HG03469 (cell line): ENCODE results near the gene GALNT16.
"Not testable (repeated sequence)": the region's sequence is repeated elsewhere in the genome, so short reads cannot be mapped to it uniquely, and the experiment has no call there.

Source experiments
- ATAC-seq: cut with Tn5 transposase; IDR thresholded peaks from one replicate; pipeline ENCODE4 v1.9.1; 2021; ENCODE audit warnings: mild to moderate bottlenecking, moderate library complexity, moderate number of reproducible peaks; ENCODE audit not compliant: unreplicated experiment

Gene GALNT16

GRCh38 chr14:69259168-69259526 is 811 bp upstream of the GALNT16 start:
- no peak for ATAC-seq

GRCh38 chr14:69260190-69260860 is 367 bp downstream of the GALNT16 start:
- no peak for ATAC-seq

GRCh38 chr14:69260861-69261564 is 1.1 kb downstream of the GALNT16 start:
- no peak for ATAC-seq

- no peak for ATAC-seq
Measured at GRCh38 chr14:69261761-69262331, 1.9 kb downstream of the GALNT16 start.

GRCh38 chr14:69262516-69262915 is 2.6 kb downstream of the GALNT16 start:
- no peak for ATAC-seq

- no peak for ATAC-seq
Measured at GRCh38 chr14:69263364-69263763, 3.4 kb downstream of the GALNT16 start.

- no peak for ATAC-seq
Measured at GRCh38 chr14:69263771-69264170, 3.8 kb downstream of the GALNT16 start.

- no peak for ATAC-seq
Measured at GRCh38 chr14:69266572-69267345, 6.8 kb downstream of the GALNT16 start.

- ATAC-seq: no peak
Measured at GRCh38 chr14:69267492-69267891, 7.5 kb downstream of the GALNT16 start.

- ATAC-seq: no peak
Measured at GRCh38 chr14:69268223-69268622, 8.3 kb downstream of the GALNT16 start.

- ATAC-seq: no peak
Measured at GRCh38 chr14:69268763-69269162, 8.8 kb downstream of the GALNT16 start.

GRCh38 chr14:69269381-69269780 is 9.4 kb downstream of the GALNT16 start:
- ATAC-seq: no peak

GRCh38 chr14:69270097-69270496 is 10.1 kb downstream of the GALNT16 start:
- ATAC-seq: no peak

GRCh38 chr14:69270795-69271708 is 11.1 kb downstream of the GALNT16 start:
- ATAC-seq: no peak

- ATAC-seq: no peak
Measured at GRCh38 chr14:69274321-69274720, 14.4 kb downstream of the GALNT16 start.

- ATAC-seq: no peak
Measured at GRCh38 chr14:69275331-69275730, 15.4 kb downstream of the GALNT16 start.

GRCh38 chr14:69277356-69277755 is 17.4 kb downstream of the GALNT16 start:
- ATAC-seq: not testable (repeated sequence)

GRCh38 chr14:69280746-69281291 is 20.9 kb downstream of the GALNT16 start:
- no peak for ATAC-seq

GRCh38 chr14:69281450-69282169 is 21.7 kb downstream of the GALNT16 start:
- no peak for ATAC-seq
